GM12892 (cell line): ENCODE results near the gene ARPC5L.

Experiments used
- DNase-seq: peaks from one replicate; pipeline ENCODE4 v3.0.0; 2011; ENCODE audit not compliant: insufficient read length
- FAIRE-seq: peaks from 2 replicates; lab custom pipeline; 2011; peaks lifted over from hg19 to GRCh38; lab: Jason Lieb, UNC
- POLR2A ChIP-seq: IDR thresholded peaks from 2 replicates; pipeline ENCODE4 v1.6.1; 2011; ENCODE audit warnings: low read depth, low read length, control low read depth
- POLR2AphosphoS5 ChIP-seq: IDR thresholded peaks from 2 replicates; pipeline ENCODE4 v1.6.1; 2011; ENCODE audit warnings: low read depth, low read length, control low read depth
- TAF1 ChIP-seq: IDR thresholded peaks from 2 replicates; pipeline ENCODE4 v1.6.1; 2011; ENCODE audit warnings: low read depth, mild to moderate bottlenecking, control low read depth, low read length, borderline replicate concordance

Gene ARPC5L

DNA sequence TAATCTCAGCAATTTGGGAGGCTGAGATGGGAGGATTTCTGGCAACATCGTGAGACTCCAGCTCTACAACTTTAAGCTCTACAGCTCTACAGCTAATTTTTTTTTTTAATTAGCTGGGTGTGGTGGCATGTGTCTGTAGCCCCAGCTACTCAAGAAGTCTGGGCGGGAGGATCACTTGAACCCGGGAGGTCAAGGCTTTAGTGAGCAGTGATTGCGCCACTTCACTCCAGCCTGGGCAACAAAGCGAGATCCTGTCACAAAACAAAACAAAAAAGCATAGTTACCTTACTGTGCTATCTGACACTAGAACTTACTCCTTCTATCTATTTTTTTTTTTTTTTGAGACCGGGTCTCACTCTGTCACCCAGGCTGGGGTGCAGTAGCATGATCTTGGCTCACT lies 15.0 kb upstream of the ARPC5L start:
- TF ChIP-seq TAF1 (no peak), POLR2A (no peak), POLR2AphosphoS5 (no peak)
- FAIRE-seq (no peak), DNase-seq (no peak)

- DNase-seq, result no peak
- FAIRE-seq, result no peak
- TF ChIP-seq POLR2A (no peak), TAF1 (no peak), POLR2AphosphoS5 (no peak)
Observed at GRCh38 chr9:124849801-124850200, 12.1 kb upstream of the ARPC5L start.

GRCh38 chr9:124852121-124852828 lies 9.7 kb upstream of the ARPC5L start:
- no peak for FAIRE-seq
- no peak for TF ChIP-seq POLR2AphosphoS5
- no peak for TF ChIP-seq POLR2A
- no peak for TF ChIP-seq TAF1
- DNase-seq, result no peak

- FAIRE-seq (peak; percentile 96), DNase-seq (peak; percentile 89)
Observed at GRCh38 chr9:124852829-124853531, 8.9 kb upstream of the ARPC5L start, which contains the start of gene WDR38. Gene WDR38 (plus strand): TSS chr9:124853460. CDS start chr9:124853532, 72 bp downstream.

GRCh38 chr9:124853605-124854143 lies 8.3 kb upstream of the ARPC5L start:
- no peak for DNase-seq
- TF ChIP-seq POLR2AphosphoS5, result no peak
- TF ChIP-seq POLR2A, result no peak
- TF ChIP-seq TAF1, result no peak
- FAIRE-seq, result no peak

More at GRCh38 chr9:124852829-124853531, 8.9 kb upstream of the ARPC5L start, which contains the start of gene WDR38:
- TF ChIP-seq POLR2AphosphoS5 (no peak), TAF1 (no peak), POLR2A (no peak)

GRCh38 chr9:124854161-124854560 lies 7.8 kb upstream of the ARPC5L start:
- FAIRE-seq (no peak), DNase-seq (no peak)
- no peak for TF ChIP-seq TAF1
- TF ChIP-seq POLR2AphosphoS5, result no peak
- no peak for TF ChIP-seq POLR2A

- DNase-seq, result no peak
- no peak for FAIRE-seq
- TF ChIP-seq POLR2AphosphoS5 (no peak), TAF1 (no peak)
Observed at GRCh38 chr9:124854822-124855221, 7.1 kb upstream of the ARPC5L start.

GRCh38 chr9:124855566-124855943 lies 6.4 kb upstream of the ARPC5L start:
- FAIRE-seq, result no peak
- DNase-seq, result no peak
- TF ChIP-seq TAF1, result no peak
- no peak for TF ChIP-seq POLR2A
- no peak for TF ChIP-seq POLR2AphosphoS5

GRCh38 chr9:124855944-124856765 lies 5.8 kb upstream of the ARPC5L start:
- no peak for TF ChIP-seq POLR2A
- no peak for TF ChIP-seq POLR2AphosphoS5
- no peak for TF ChIP-seq TAF1
- FAIRE-seq (no peak), DNase-seq (no peak)

GRCh38 chr9:124857533-124858162 lies 4.3 kb upstream of the ARPC5L start:
- FAIRE-seq, result no peak
- no peak for DNase-seq
- TF ChIP-seq POLR2A, result no peak
- TF ChIP-seq TAF1, result no peak
- no peak for TF ChIP-seq POLR2AphosphoS5
